A549 (cell line): Measurements from ENCODE around the gene PIH1D1.

Experiments used
- EP300 ChIP-seq, 2 experiments: fragments of >200 bp; sonication (Bioruptor Twin); formaldehyde crosslinking; IDR thresholded peaks; 2 replicates in 1 of 2; 3 replicates in 1 of 2; pipeline ENCODE4 v1.6.1; 2016 to 2017
- MAZ ChIP-seq: fragments of 150-350 bp; IDR thresholded peaks from 2 replicates; pipeline ENCODE4 v1.6.1; 2014; ENCODE audit warnings: antibody characterized with exemption, low read depth, low read length, borderline replicate concordance
- POLR2A ChIP-seq: IDR thresholded peaks from 2 replicates; pipeline ENCODE4 v1.6.1; 2012; ENCODE audit warnings: mild to moderate bottlenecking, low read length
- POLR2AphosphoS2 ChIP-seq: conservative IDR thresholded peaks from 2 replicates; pipeline ENCODE4 v1.6.1; 2012; ENCODE audit warnings: low read length, improper control_type of control experiment, inconsistent platforms
- RFX5 ChIP-seq: fragments of 450-650 bp; IDR thresholded peaks from 2 replicates; pipeline ENCODE4 v1.7.1; 2014; ENCODE audit warnings: antibody characterized with exemption, mild to moderate bottlenecking, moderate library complexity
- SMC3 ChIP-seq: fragments of >200 bp; sonication (Bioruptor Twin); formaldehyde crosslinking; IDR thresholded peaks from 3 replicates; pipeline ENCODE4 v1.6.1; 2018; ENCODE audit warnings: inconsistent platforms
- ZFP36 ChIP-seq: fragments of 450-650 bp; IDR thresholded peaks from 2 replicates; pipeline ENCODE4 v1.6.1; 2014; ENCODE audit warnings: borderline replicate concordance; ENCODE audit not compliant: partially characterized antibody
- TF ChIP-seq, protein P1 (sequence below): fragments of 150-350 bp; IDR thresholded peaks from 2 replicates; pipeline ENCODE4 v1.6.1; 2014; ENCODE audit warnings: low read depth, mild to moderate bottlenecking, low read length
- TF ChIP-seq, protein P2 (sequence below): fragments of >200 bp; sonication (Bioruptor Twin); formaldehyde crosslinking; IDR thresholded peaks from 3 replicates; pipeline ENCODE4 v1.5.1; 2016
- TF ChIP-seq, protein P3 (sequence below): fragments of 250-450 bp; sonication (Bioruptor Pico); IDR thresholded peaks from 2 replicates; pipeline ENCODE4 v1.5.0; 2021; ENCODE audit warnings: mild to moderate bottlenecking, moderate library complexity, borderline replicate concordance
- TF ChIP-seq, protein P4 (sequence below): IDR thresholded peaks from 2 replicates; pipeline ENCODE4 v1.6.1; 2012; ENCODE audit warnings: low read depth, borderline replicate concordance
- TF ChIP-seq, protein P5 (sequence below): fragments of 200-600 bp; sonication (generic); IDR thresholded peaks from 2 replicates; pipeline ENCODE4 v1.6.1; 2016; ENCODE audit warnings: antibody characterized with exemption, mild to moderate bottlenecking, moderate library complexity

DNA sequence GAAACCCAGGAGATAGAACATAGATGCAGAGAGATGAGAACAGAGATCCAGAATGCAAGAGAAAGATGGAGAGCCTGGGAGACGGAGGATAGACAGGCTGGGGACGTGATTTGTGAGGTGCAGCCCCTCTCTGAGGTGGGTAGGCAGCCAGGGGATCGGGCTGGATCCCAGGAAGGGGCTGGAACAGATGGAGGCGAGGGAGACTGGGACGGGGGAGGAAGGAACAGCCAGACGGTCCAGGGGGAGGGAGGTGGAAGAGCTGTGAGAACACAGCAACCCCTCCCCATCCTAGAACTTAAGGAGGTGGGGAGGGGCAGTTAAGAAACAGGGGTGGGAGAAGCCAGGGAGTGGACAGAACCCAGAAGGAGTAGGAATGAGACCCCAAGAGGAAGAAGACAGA is 13.4 kb downstream of the PIH1D1 start:
- TF ChIP-seq POLR2A = no peak
- no peak for TF ChIP-seq ZFP36
- TF ChIP-seq, protein P1, sequence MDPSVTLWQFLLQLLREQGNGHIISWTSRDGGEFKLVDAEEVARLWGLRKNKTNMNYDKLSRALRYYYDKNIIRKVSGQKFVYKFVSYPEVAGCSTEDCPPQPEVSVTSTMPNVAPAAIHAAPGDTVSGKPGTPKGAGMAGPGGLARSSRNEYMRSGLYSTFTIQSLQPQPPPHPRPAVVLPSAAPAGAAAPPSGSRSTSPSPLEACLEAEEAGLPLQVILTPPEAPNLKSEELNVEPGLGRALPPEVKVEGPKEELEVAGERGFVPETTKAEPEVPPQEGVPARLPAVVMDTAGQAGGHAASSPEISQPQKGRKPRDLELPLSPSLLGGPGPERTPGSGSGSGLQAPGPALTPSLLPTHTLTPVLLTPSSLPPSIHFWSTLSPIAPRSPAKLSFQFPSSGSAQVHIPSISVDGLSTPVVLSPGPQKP = no peak
- TF ChIP-seq MAZ = no peak
- TF ChIP-seq, protein P2, sequence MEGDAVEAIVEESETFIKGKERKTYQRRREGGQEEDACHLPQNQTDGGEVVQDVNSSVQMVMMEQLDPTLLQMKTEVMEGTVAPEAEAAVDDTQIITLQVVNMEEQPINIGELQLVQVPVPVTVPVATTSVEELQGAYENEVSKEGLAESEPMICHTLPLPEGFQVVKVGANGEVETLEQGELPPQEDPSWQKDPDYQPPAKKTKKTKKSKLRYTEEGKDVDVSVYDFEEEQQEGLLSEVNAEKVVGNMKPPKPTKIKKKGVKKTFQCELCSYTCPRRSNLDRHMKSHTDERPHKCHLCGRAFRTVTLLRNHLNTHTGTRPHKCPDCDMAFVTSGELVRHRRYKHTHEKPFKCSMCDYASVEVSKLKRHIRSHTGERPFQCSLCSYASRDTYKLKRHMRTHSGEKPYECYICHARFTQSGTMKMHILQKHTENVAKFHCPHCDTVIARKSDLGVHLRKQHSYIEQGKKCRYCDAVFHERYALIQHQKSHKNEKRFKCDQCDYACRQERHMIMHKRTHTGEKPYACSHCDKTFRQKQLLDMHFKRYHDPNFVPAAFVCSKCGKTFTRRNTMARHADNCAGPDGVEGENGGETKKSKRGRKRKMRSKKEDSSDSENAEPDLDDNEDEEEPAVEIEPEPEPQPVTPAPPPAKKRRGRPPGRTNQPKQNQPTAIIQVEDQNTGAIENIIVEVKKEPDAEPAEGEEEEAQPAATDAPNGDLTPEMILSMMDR = no peak
- TF ChIP-seq, protein P3, sequence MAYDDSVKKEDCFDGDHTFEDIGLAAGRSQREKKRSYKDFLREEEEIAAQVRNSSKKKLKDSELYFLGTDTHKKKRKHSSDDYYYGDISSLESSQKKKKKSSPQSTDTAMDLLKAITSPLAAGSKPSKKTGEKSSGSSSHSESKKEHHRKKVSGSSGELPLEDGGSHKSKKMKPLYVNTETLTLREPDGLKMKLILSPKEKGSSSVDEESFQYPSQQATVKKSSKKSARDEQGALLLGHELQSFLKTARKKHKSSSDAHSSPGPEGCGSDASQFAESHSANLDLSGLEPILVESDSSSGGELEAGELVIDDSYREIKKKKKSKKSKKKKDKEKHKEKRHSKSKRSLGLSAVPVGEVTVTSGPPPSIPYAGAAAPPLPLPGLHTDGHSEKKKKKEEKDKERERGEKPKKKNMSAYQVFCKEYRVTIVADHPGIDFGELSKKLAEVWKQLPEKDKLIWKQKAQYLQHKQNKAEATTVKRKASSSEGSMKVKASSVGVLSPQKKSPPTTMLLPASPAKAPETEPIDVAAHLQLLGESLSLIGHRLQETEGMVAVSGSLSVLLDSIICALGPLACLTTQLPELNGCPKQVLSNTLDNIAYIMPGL (CRISPR knock-in tag) = no peak
- TF ChIP-seq SMC3 = no peak
- no peak for TF ChIP-seq POLR2AphosphoS2
- no peak for TF ChIP-seq RFX5
- no peak for TF ChIP-seq EP300 (IDR thresholded peaks at IDR 0.05)
- TF ChIP-seq, protein P4, sequence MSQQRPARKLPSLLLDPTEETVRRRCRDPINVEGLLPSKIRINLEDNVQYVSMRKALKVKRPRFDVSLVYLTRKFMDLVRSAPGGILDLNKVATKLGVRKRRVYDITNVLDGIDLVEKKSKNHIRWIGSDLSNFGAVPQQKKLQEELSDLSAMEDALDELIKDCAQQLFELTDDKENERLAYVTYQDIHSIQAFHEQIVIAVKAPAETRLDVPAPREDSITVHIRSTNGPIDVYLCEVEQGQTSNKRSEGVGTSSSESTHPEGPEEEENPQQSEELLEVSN = no peak
- TF ChIP-seq, protein P5, sequence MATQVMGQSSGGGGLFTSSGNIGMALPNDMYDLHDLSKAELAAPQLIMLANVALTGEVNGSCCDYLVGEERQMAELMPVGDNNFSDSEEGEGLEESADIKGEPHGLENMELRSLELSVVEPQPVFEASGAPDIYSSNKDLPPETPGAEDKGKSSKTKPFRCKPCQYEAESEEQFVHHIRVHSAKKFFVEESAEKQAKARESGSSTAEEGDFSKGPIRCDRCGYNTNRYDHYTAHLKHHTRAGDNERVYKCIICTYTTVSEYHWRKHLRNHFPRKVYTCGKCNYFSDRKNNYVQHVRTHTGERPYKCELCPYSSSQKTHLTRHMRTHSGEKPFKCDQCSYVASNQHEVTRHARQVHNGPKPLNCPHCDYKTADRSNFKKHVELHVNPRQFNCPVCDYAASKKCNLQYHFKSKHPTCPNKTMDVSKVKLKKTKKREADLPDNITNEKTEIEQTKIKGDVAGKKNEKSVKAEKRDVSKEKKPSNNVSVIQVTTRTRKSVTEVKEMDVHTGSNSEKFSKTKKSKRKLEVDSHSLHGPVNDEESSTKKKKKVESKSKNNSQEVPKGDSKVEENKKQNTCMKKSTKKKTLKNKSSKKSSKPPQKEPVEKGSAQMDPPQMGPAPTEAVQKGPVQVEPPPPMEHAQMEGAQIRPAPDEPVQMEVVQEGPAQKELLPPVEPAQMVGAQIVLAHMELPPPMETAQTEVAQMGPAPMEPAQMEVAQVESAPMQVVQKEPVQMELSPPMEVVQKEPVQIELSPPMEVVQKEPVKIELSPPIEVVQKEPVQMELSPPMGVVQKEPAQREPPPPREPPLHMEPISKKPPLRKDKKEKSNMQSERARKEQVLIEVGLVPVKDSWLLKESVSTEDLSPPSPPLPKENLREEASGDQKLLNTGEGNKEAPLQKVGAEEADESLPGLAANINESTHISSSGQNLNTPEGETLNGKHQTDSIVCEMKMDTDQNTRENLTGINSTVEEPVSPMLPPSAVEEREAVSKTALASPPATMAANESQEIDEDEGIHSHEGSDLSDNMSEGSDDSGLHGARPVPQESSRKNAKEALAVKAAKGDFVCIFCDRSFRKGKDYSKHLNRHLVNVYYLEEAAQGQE = no peak
